NCI-H526 (cell line): Measurements from ENCODE around the gene S100PBP.
"Not testable (repeated sequence)": the region's sequence is repeated elsewhere in the genome, so short reads cannot be mapped to it uniquely, and the experiment has no call there.

Source experiments
- DNase-seq, 2 experiments: peaks; one replicate each; lab custom pipeline; 2025; lab: John Stamatoyannopoulos, UW

The S100PBP gene

GRCh38 chr1:32900956-32901822, 83.7 kb downstream of the S100PBP start, which contains the start of gene TMEM54:
TMEM54 (minus strand) TSS chr1:32901389; CDS start chr1:32901238, 151 bp downstream.
- DNase-seq = peak in 1 of 2 experiments; percentile 71

- no peak for DNase-seq
These were observed 84.5 kb downstream of the S100PBP start for GRCh38 chr1:32901823-32902534.

- DNase-seq = no peak
These were observed 85.1 kb downstream of the S100PBP start for GRCh38 chr1:32902535-32902920.

GRCh38 chr1:32903991-32904785, 86.7 kb downstream of the S100PBP start:
- no peak for DNase-seq

- no peak for DNase-seq
These were observed 87.3 kb downstream of the S100PBP start for GRCh38 chr1:32904797-32905196.

- not testable (repeated sequence) for DNase-seq
These were observed 88.1 kb downstream of the S100PBP start for GRCh38 chr1:32905588-32905987.

GRCh38 chr1:32906654-32907053, 89.2 kb downstream of the S100PBP start:
- DNase-seq = no peak

GRCh38 chr1:32907435-32907834, 90.0 kb downstream of the S100PBP start:
- peak in 1 of 2 experiments; percentile 39 for DNase-seq
